Adrenal gland (tissue), 5 donors: ENCODE data around the gene WWOX.

Source experiments
- POLR2A ChIP-seq, 2 donors: fragments of 450-650 bp; IDR thresholded peaks; one replicate each; pipeline ENCODE4 v1.6.1; 2017; ENCODE audit warnings: antibody characterized with exemption in 2 of 2, mild to moderate bottlenecking in 2 of 2, moderate library complexity in 1 of 2
- TF ChIP-seq, protein P1 (sequence below), 6 experiments: fragments of 450-650 bp in 4 of 6; fragments of 200-600 bp in 2 of 6; sonication (generic) in 1 of 6; IDR thresholded peaks; 1 replicate in 5 of 6; 2 replicates in 1 of 6; pipeline versions ENCODE4 v1.5.1 to v1.8.0; 2016 to 2021; ENCODE audit warnings: antibody characterized with exemption in 6 of 6, mild to moderate bottlenecking in 2 of 6, moderate library complexity in 1 of 6
- donor health status: DM: no; HTN: no; CAD: no.

DNA sequence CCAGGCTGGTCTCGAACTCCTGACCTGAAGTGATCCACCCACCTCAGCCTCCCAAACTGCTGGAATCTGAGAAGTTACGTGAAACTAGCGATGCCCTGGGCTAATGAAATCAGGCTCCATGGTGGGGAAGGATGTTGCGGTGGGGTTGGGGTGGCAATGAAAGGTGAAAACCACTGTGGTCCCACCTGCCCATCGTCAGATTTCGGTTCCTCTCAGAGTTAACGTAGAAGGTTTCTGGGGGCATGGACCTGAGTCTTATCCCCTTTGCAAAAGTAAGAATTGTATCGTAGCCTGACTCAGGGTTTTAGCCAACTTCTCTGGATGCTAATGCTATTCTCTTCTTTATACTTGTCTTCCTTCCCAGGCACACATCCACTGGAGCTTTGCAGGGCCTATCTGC lies 402.3 kb downstream of the WWOX start:
- TF ChIP-seq, protein P1, sequence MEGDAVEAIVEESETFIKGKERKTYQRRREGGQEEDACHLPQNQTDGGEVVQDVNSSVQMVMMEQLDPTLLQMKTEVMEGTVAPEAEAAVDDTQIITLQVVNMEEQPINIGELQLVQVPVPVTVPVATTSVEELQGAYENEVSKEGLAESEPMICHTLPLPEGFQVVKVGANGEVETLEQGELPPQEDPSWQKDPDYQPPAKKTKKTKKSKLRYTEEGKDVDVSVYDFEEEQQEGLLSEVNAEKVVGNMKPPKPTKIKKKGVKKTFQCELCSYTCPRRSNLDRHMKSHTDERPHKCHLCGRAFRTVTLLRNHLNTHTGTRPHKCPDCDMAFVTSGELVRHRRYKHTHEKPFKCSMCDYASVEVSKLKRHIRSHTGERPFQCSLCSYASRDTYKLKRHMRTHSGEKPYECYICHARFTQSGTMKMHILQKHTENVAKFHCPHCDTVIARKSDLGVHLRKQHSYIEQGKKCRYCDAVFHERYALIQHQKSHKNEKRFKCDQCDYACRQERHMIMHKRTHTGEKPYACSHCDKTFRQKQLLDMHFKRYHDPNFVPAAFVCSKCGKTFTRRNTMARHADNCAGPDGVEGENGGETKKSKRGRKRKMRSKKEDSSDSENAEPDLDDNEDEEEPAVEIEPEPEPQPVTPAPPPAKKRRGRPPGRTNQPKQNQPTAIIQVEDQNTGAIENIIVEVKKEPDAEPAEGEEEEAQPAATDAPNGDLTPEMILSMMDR (IDR thresholded peaks at IDR 0.05), result no peak
- TF ChIP-seq POLR2A (IDR thresholded peaks at IDR 0.05), result no peak
